ENCODE results near the gene UCKL1.
A peak's percentile ranks its signal among the peaks of the same experiment; 100 is the strongest.

The UCKL1 gene

DNA sequence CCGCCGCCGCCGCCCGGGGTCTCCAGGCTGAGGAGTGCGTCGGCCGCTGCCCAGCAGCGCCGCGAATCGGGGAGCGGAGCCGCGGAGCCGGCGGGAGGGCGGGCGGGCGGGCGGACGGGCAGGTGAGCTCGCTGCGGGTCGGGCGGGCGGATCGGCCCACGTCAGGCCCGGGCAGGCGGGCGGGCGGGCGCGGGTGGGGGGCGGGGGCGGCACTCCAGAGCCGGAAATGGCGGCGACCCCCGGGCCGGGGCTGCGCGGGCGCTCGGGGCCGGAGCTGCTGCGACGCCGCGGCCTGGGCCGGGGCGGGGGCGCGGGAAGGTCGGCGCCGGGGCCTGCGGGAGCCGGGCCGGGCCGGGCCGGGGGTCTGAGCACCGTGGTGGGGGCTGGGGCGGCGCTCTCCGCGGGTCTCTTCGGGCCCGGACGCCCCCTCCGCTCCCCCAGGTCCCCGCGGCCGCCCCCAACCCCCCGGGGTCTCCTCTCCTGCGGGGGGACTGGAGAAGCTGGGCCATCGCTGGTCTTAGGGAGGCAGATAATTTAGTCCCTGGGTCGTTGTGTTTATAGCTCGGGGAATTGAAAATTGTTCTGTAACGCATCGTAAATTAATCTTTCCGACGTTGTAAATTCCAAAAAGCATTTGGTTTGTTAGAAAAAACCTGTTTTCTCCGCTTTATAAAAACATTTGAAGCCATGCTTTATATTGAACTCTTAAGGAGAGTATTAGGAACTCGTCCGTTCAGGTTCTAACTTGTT lies 60.8 kb downstream of the UCKL1 start:
- H3K36me3 ChIP-seq (ENCODE audit: insufficient read depth, low read length): no peaks in the 10 kb centered on the region
- no peak overlapping the region for H2AFZ ChIP-seq (ENCODE audit: low read length, unreplicated experiment)
- H3K27me3 ChIP-seq (ENCODE audit: insufficient read depth, low read length): no peaks in the 10 kb centered on the region
- H3K4me3 ChIP-seq (ENCODE audit: low read depth, low read length): peak overlapping the region; percentile 88
- H3K27ac ChIP-seq (ENCODE audit: low read depth, low read length): peak overlapping the region; percentile 79
- H3K79me2 ChIP-seq (ENCODE audit: control insufficient read depth, insufficient read depth, low read length, unreplicated experiment): peaks cover 47% of the 10 kb centered on the region
- no peaks in the 10 kb centered on the region for H3K4me1 ChIP-seq (ENCODE audit: control insufficient read depth, insufficient read depth, low read length, unreplicated experiment)

DNA sequence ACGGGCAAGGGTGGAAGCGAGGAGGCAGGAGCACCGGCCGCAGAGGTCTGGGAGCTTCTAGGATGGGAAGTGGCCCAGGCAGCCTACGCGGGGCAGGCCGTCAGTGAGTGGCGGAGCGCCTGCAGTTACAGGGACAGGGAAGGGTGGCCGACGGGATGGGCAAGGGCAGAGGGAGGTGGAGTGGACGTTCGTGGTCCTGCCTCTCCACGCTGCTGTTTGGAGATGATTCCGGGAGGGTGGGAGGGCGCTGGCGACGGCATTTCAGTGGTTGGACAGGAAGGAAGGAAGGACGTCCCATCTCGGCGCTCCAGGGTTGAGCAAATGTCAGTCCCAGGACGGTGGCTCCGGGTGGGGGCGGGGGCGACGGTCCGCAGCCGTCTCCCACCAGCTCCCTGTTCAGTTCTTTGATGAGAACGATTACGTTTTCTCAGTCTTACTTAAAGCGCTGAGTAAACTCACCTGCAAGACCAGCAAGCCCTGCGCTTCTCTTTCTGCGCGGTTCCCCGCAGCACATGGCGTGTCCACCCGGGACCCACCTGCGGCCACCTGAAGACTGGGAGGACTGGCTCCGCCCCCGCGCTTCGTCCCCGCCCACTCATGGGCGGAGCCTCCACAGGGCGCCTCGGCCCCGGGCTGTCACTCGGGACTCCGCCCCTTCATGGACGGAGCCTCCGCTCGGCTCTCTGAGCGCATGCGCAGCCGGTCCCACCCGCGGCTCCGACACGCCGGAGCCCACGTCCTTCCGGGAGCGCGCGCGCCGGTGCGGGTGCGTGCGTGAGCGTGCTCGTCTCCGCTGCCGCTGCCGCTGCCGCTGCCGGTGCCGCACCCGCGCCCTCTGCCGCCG lies 61.6 kb downstream of the UCKL1 start, which contains the start of gene DNAJC5:
DNAJC5 (plus strand) TSS at position 769 of the 844 bp plus-strand sequence. CDS start 33,220 bp downstream, outside the sequence.
- H3K4me1 ChIP-seq (ENCODE audit: control insufficient read depth, insufficient read depth, low read length, unreplicated experiment): peaks cover 6% of the 10 kb centered on the region
- H3K27me3 ChIP-seq (ENCODE audit: insufficient read depth, low read length): no peaks in the 10 kb centered on the region
- H3K27ac ChIP-seq (ENCODE audit: low read depth, low read length): peak within 1 kb of the TSS; percentile 79
- H2AFZ ChIP-seq (ENCODE audit: low read length, unreplicated experiment): peak within 1 kb of the TSS; percentile 72
- H3K36me3 ChIP-seq (ENCODE audit: insufficient read depth, low read length): no peaks in the 10 kb centered on the region
- H3K79me2 ChIP-seq (ENCODE audit: control insufficient read depth, insufficient read depth, low read length, unreplicated experiment): peaks cover 41% of the 10 kb centered on the region
- H3K4me3 ChIP-seq (ENCODE audit: low read depth, low read length): peak within 1 kb of the TSS; percentile 88

DNA sequence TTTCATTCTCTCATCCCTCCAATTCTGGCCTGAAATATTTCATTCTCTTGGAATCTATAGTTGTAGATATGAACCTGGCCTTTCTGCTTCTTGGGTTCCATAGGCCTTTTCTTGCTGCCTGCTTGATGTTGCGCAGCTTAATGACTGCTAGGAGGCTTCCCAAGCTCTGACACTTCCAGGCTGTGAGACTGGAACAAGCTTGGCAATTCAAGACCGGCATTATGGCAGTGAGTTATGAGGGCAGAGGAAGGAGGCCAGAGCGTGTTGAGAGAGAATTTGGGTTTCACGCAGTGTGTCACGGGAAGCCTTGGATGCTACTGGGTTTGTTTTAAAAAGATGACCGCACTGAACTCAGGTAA lies 62.2 kb downstream of the UCKL1 start:
- H3K27me3 ChIP-seq (ENCODE audit: insufficient read depth, low read length): no peaks in the 10 kb centered on the region
- peaks cover 35% of the 10 kb centered on the region for H3K79me2 ChIP-seq (ENCODE audit: control insufficient read depth, insufficient read depth, low read length, unreplicated experiment)
- no peak overlapping the region for H2AFZ ChIP-seq (ENCODE audit: low read length, unreplicated experiment)
- peak overlapping the region; percentile 74 for H3K4me3 ChIP-seq (ENCODE audit: low read depth, low read length)
- peaks cover under 1% of the 10 kb centered on the region; the same call in 1 of the 2 replicates for H3K36me3 ChIP-seq (ENCODE audit: insufficient read depth, low read length)
- no peak overlapping the region for H3K27ac ChIP-seq (ENCODE audit: low read depth, low read length)
- peaks cover 8% of the 10 kb centered on the region for H3K4me1 ChIP-seq (ENCODE audit: control insufficient read depth, insufficient read depth, low read length, unreplicated experiment)

DNA sequence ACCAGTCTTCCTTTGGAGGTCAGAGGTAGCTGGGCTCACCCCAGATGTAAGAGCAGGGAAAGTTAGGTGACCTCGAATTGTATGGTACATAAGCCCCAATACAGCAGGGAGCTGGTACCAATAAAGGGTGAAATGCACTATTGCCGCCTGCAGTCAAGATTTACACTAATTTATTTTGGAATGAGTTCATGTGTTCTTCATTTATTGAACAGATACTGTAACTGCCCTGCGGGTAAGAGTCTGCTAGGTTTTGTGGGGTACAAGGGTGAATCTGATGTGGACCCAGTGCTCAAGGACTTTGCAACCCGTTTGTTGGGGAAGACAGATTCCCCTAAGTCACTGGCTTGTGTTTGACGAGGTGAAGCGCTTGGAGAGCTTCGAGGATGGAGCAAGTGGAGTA lies 63.8 kb downstream of the UCKL1 start:
- Histone ChIP-seq H3K27me3 (ENCODE audit: insufficient read depth, low read length) (no peaks in the 10 kb centered on the region), H3K4me3 (ENCODE audit: low read depth, low read length) (no peak overlapping the region), H3K79me2 (ENCODE audit: control insufficient read depth, insufficient read depth, low read length, unreplicated experiment) (peaks cover 19% of the 10 kb centered on the region), H3K4me1 (ENCODE audit: control insufficient read depth, insufficient read depth, low read length, unreplicated experiment) (peaks cover 8% of the 10 kb centered on the region), H2AFZ (ENCODE audit: low read length, unreplicated experiment) (no peak overlapping the region), H3K27ac (ENCODE audit: low read depth, low read length) (no peak overlapping the region), H3K36me3 (ENCODE audit: insufficient read depth, low read length) (peaks cover 3% of the 10 kb centered on the region; the same call in 1 of the 2 replicates)

DNA sequence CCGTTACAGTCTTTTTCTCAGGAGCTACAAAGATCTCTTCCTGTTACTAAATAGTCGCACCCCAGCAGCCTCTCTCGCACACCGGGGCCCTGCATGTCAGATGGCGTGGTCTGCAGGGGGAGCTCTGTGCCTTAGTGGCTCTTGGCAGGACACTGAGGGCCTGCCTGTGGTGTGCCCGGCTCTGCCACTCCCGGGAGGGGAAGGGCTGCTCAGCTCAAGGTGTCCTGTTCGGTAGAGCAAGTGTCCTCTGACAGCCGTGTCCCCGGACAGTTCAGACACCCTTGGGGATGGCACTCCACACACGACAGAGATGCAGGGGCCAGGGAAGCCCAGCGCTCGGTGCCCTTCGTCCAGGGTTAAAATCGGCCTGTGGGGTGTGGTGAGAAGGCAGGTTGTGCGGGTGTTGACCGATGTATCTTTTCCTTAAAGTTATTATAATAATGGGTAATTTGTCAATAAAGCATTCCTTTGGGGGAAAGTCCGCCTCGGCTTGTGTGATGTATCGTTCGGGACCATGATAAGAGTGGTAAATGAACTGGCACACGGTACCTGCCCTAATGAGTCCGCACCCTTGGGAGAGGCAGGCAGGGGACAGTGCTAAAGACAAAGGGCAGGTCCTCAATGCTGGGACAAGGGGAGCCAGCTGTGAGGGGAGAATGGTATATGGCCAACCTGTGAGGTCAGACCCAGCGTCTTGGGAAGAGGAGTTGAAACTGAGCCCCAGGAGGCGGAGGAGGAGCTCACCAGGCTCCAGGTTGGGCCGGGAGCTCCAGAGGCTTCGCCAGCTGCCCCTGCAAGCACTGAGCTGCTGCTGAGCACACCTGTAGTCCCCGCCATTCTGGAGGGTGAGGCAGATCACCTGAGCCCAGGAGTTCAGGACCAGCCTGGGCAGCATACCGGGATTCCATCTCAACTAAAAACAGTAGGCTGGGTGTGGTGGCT lies 64.9 kb downstream of the UCKL1 start:
- Histone ChIP-seq H3K4me1 (ENCODE audit: control insufficient read depth, insufficient read depth, low read length, unreplicated experiment) (peaks cover 8% of the 10 kb centered on the region), H3K79me2 (ENCODE audit: control insufficient read depth, insufficient read depth, low read length, unreplicated experiment) (peaks cover 10% of the 10 kb centered on the region), H3K36me3 (ENCODE audit: insufficient read depth, low read length) (peaks cover 3% of the 10 kb centered on the region; the same call in 1 of the 2 replicates), H3K27me3 (ENCODE audit: insufficient read depth, low read length) (no peaks in the 10 kb centered on the region), H3K27ac (ENCODE audit: low read depth, low read length) (no peak overlapping the region), H2AFZ (ENCODE audit: low read length, unreplicated experiment) (no peak overlapping the region), H3K4me3 (ENCODE audit: low read depth, low read length) (no peak overlapping the region)

DNA sequence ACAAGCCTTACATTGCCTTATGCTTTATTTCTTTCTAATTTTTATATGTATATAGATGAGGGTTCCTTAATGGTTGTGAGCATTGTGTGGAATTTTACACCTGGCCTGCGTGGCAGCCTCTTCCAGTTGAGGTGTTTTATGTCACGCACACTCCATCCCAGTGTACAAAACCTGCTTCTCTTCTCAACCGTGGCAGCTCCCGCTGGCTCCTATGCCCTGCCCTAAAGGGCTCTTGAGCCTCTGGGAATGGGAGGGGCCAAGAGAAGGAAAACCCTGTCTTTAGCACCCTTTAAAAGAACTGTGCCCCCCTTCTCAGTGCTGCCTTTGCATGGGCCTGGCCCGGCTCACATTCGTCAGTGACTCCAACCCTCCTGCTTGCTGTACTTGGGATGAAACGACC lies 65.6 kb downstream of the UCKL1 start:
- H3K27ac ChIP-seq (ENCODE audit: low read depth, low read length): no peak overlapping the region
- no peak overlapping the region for H3K4me3 ChIP-seq (ENCODE audit: low read depth, low read length)
- peaks cover 3% of the 10 kb centered on the region for H3K79me2 ChIP-seq (ENCODE audit: control insufficient read depth, insufficient read depth, low read length, unreplicated experiment)
- peaks cover 3% of the 10 kb centered on the region; the same call in 1 of the 2 replicates for H3K36me3 ChIP-seq (ENCODE audit: insufficient read depth, low read length)
- H3K4me1 ChIP-seq (ENCODE audit: control insufficient read depth, insufficient read depth, low read length, unreplicated experiment): peaks cover 8% of the 10 kb centered on the region
- H2AFZ ChIP-seq (ENCODE audit: low read length, unreplicated experiment): no peak overlapping the region
- no peaks in the 10 kb centered on the region for H3K27me3 ChIP-seq (ENCODE audit: insufficient read depth, low read length)

DNA sequence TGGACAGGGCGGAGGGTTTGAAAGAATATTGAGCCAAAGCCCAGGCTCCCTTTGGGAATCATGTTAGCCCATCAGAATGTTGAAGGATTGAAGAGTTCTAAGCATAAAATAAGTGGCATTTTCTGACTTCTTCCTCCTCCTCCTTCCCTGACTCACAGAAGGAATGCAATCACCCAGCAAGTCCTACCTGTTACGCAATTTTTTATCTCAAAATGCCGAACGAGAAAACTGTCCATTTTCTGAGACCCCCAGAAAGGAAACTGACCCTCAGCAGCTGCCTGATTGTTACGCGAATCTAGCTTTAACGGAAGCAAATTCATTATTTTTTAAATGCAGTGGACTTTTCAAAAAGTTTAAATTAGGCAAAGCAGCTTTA lies 66.0 kb downstream of the UCKL1 start:
- peaks cover 8% of the 10 kb centered on the region for H3K4me1 ChIP-seq (ENCODE audit: control insufficient read depth, insufficient read depth, low read length, unreplicated experiment)
- peak overlapping the region; percentile 16; the same call in 1 of the 2 replicates for H3K27ac ChIP-seq (ENCODE audit: low read depth, low read length)
- no peak overlapping the region for H3K4me3 ChIP-seq (ENCODE audit: low read depth, low read length)
- peaks cover 3% of the 10 kb centered on the region for H3K79me2 ChIP-seq (ENCODE audit: control insufficient read depth, insufficient read depth, low read length, unreplicated experiment)
- H3K27me3 ChIP-seq (ENCODE audit: insufficient read depth, low read length): no peaks in the 10 kb centered on the region
- no peak overlapping the region for H2AFZ ChIP-seq (ENCODE audit: low read length, unreplicated experiment)
- H3K36me3 ChIP-seq (ENCODE audit: insufficient read depth, low read length): peaks cover 3% of the 10 kb centered on the region; the same call in 1 of the 2 replicates

All from ACC112 (cell line).